HepG2 (cell line): ENCODE data around the gene PREX1. TPM values are rescaled to one million over a fixed set of nuclear protein-coding genes. Genes with fewer than 3 reads are reported as not detected.

Experiments
- ETV5 ChIP-seq: IDR thresholded peaks from 2 replicates; pipeline ENCODE4 v1.6.1; 2018; ENCODE audit warnings: missing biosample characterization, missing genetic modification reagents, inconsistent platforms, borderline replicate concordance
- GABPB1 ChIP-seq: IDR thresholded peaks from 2 replicates; pipeline ENCODE4 v1.6.1; 2016; ENCODE audit warnings: mild to moderate bottlenecking, missing genetic modification reagents, moderate library complexity, missing compliant biosample characterization
- HMG20B ChIP-seq: conservative IDR thresholded peaks from 2 replicates; pipeline ENCODE4 v1.6.1; 2016; ENCODE audit warnings: missing genetic modification reagents, missing compliant biosample characterization
- SETDB1 ChIP-seq: sonication (generic); formaldehyde crosslinking; IDR thresholded peaks from 2 replicates; pipeline ENCODE4 v1.5.1; 2020; ENCODE audit warnings: missing genetic modification reagents, mild to moderate bottlenecking, borderline replicate concordance
- SPEN ChIP-seq: sonication (generic); formaldehyde crosslinking; IDR thresholded peaks from 2 replicates; pipeline ENCODE4 v1.5.1; 2020; ENCODE audit warnings: low read depth, mild to moderate bottlenecking, missing genetic modification reagents
- TAF15 ChIP-seq: fragments of 200-400 bp; formaldehyde crosslinking; IDR thresholded peaks from one replicate; pipeline ENCODE4 v1.6.1; 2018; ENCODE audit warnings: mild to moderate bottlenecking, low read depth, low read length; ENCODE audit not compliant: poor library complexity, severe bottlenecking
- TARDBP ChIP-seq: sonication (generic); formaldehyde crosslinking; IDR thresholded peaks from 2 replicates; pipeline ENCODE4 v1.8.0; 2022; ENCODE audit warnings: mild to moderate bottlenecking, missing genetic modification reagents
- ZFP62 ChIP-seq: sonication (generic); formaldehyde crosslinking; IDR thresholded peaks from 2 replicates; pipeline ENCODE4 v1.4.0; 2020; ENCODE audit warnings: missing genetic modification reagents
- ZNF292 ChIP-seq: sonication (generic); formaldehyde crosslinking; IDR thresholded peaks from 2 replicates; pipeline ENCODE4 v1.8.1; 2022; ENCODE audit warnings: mild to moderate bottlenecking, low read depth, missing genetic modification reagents, borderline replicate concordance
- ZNF333 ChIP-seq: sonication (generic); formaldehyde crosslinking; IDR thresholded peaks from 2 replicates; pipeline ENCODE4 v1.4.0; 2020; ENCODE audit warnings: mild to moderate bottlenecking, missing genetic modification reagents, borderline replicate concordance
- ZNF460 ChIP-seq: sonication (generic); formaldehyde crosslinking; IDR thresholded peaks from 2 replicates; pipeline ENCODE4 v1.5.1; 2020; ENCODE audit warnings: missing genetic modification reagents, mild to moderate bottlenecking, borderline replicate concordance
- ZSCAN29 ChIP-seq: sonication (generic); formaldehyde crosslinking; conservative IDR thresholded peaks from 2 replicates; pipeline ENCODE4 v1.4.0; 2020; ENCODE audit warnings: mild to moderate bottlenecking, missing genetic modification reagents
- polyA plus RNA-seq, 8 experiments: library from polyadenylated mRNA; depleted of rRNA in 3 of 8; stranded (reverse) in 7 of 8; unstranded in 1 of 8; fragments of >200 nt; fragmentation: Illumina TruSeq in 4 of 8; extraction: Trizol in 4 of 8; gene quantifications; 2 replicates each; pipeline versions ENCODE4 v1.2.1 to v1.2.3, GENCODE V29; 2011 to 2016; ENCODE audit warnings: low read depth in 4 of 8, missing spikeins in 1 of 8, mixed read lengths in 1 of 8; ENCODE audit not compliant: insufficient read depth in 1 of 8
- total RNA-seq, 5 experiments: library from RNA; depleted of rRNA; stranded (reverse); fragments of >200 nt; fragmentation: Illumina TruSeq; extraction: Trizol; gene quantifications; 2 replicates each; pipeline ENCODE4 v1.2.3, GENCODE V29; 2016; ENCODE audit warnings: low read depth in 1 of 5
- TF ChIP-seq, protein P1 (sequence below): sonication (generic); formaldehyde crosslinking; IDR thresholded peaks from 2 replicates; pipeline ENCODE4 v1.5.1; 2020; ENCODE audit warnings: missing genetic modification reagents, mild to moderate bottlenecking, borderline replicate concordance
- TF ChIP-seq, protein P2 (sequence below): IDR thresholded peaks from 2 replicates; pipeline ENCODE4 v1.6.1; 2016; ENCODE audit warnings: missing compliant biosample characterization, missing genetic modification reagents, borderline replicate concordance
- TF ChIP-seq, protein P3 (sequence below): sonication (generic); formaldehyde crosslinking; IDR thresholded peaks from 2 replicates; pipeline ENCODE4 v1.4.0; 2020; ENCODE audit warnings: missing genetic modification reagents
- TF ChIP-seq, protein P4 (sequence below): sonication (generic); formaldehyde crosslinking; IDR thresholded peaks from 2 replicates; pipeline ENCODE4 v1.8.1; 2023; ENCODE audit warnings: mild to moderate bottlenecking, missing genetic modification reagents, borderline replicate concordance
- TF ChIP-seq, protein P5 (sequence below): fragments of 450-650 bp; IDR thresholded peaks from 2 replicates; pipeline ENCODE4 v1.6.1; 2016
- TF ChIP-seq, protein P6 (sequence below): IDR thresholded peaks from 2 replicates; pipeline ENCODE4 v1.6.1; 2016; ENCODE audit warnings: low read depth, borderline replicate concordance
- TF ChIP-seq, protein P7 (sequence below): sonication (generic); formaldehyde crosslinking; IDR thresholded peaks from 2 replicates; pipeline ENCODE4 v1.4.0; 2020; ENCODE audit warnings: mild to moderate bottlenecking, missing genetic modification reagents

Gene PREX1
- total and polyA plus RNA-seq, 2 of the 13 experiments (the other 11 are each of a cell fraction or from before 2014, with no cell fraction given), result 0.02 to 0.04 TPM

DNA sequence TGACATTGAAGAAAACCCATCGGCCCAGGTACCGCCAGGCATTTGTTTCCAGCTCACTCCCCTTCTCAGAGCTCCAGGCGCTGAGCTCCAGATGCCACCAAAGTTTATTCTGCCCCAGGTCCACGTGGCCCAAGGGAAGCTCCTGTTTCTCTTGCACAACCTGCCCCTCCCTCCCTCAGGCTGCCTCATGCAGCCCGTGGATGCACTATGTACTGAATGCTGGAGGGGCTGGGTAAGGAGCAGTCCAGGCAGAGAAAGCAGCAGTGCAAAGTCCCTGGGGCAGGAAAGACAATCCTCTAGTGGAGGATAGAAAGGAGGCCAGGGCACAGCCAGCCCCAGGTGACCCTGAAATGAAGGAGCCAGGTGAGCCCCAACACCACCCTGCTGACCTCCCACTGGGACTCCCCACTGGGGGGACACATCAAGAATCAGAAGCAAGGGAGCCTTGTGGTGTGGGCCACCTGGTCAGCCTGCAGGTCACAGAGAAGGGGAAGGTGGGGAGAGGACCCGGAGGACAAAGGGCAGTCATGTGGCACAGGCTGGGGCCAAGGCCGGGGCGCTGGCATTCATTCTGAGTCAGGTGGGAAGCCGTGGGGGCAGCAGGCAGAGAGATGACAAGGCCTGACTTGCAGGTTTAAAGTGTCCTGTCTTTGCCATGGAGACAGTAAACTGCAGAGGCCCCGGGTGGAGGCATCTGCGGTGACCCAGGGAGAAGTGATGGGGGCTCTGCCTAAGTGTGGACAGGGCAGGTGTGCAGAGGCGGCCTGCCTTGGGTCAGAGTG is 230.1 kb downstream of the PREX1 start (continued):
- TF ChIP-seq, protein P1, sequence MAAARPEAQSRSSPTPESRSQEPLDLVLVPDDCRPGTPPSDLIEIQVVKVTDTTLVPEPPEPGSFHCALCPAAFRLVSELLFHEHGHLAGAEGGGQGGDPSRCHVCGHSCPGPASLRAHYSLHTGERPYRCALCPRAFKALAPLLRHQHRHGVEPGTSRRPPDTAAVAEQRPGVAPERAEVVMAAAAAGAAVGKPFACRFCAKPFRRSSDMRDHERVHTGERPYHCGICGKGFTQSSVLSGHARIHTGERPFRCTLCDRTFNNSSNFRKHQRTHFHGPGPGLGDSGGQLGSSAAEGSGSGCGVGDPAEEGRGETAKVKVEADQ, result no peak
- peak; percentile 64; the same call in 1 of the 2 replicates for TF ChIP-seq TARDBP
- TF ChIP-seq SETDB1 (CRISPR knock-in tag), result peak; percentile 15; the same call in 1 of the 2 replicates
- peak; percentile 88; the same call in 1 of the 2 replicates for TF ChIP-seq ZNF292 (CRISPR knock-in tag)
- TF ChIP-seq, protein P2, sequence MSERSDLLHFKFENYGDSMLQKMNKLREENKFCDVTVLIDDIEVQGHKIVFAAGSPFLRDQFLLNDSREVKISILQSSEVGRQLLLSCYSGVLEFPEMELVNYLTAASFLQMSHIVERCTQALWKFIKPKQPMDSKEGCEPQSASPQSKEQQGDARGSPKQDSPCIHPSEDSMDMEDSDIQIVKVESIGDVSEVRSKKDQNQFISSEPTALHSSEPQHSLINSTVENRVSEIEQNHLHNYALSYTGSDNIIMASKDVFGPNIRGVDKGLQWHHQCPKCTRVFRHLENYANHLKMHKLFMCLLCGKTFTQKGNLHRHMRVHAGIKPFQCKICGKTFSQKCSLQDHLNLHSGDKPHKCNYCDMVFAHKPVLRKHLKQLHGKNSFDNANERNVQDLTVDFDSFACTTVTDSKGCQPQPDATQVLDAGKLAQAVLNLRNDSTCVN (CRISPR knock-in tag), result no peak
- TF ChIP-seq ZNF333, result no peak
- TF ChIP-seq, protein P3, sequence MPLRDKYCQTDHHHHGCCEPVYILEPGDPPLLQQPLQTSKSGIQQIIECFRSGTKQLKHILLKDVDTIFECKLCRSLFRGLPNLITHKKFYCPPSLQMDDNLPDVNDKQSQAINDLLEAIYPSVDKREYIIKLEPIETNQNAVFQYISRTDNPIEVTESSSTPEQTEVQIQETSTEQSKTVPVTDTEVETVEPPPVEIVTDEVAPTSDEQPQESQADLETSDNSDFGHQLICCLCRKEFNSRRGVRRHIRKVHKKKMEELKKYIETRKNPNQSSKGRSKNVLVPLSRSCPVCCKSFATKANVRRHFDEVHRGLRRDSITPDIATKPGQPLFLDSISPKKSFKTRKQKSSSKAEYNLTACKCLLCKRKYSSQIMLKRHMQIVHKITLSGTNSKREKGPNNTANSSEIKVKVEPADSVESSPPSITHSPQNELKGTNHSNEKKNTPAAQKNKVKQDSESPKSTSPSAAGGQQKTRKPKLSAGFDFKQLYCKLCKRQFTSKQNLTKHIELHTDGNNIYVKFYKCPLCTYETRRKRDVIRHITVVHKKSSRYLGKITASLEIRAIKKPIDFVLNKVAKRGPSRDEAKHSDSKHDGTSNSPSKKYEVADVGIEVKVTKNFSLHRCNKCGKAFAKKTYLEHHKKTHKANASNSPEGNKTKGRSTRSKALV, result 0 out of 2 replicates have a peak, but pooled peaks have one; percentile 28
- no peak for TF ChIP-seq ZSCAN29 (CRISPR knock-in tag)
- TF ChIP-seq ZNF460 (CRISPR knock-in tag), result no peak
- 0 out of 2 replicates have a peak, but pooled peaks have one; percentile 44 for TF ChIP-seq HMG20B (CRISPR knock-in tag)
- 0 out of 2 replicates have a peak, but pooled peaks have one; percentile 37 for TF ChIP-seq GABPB1 (CRISPR knock-in tag)
- TF ChIP-seq, protein P4, sequence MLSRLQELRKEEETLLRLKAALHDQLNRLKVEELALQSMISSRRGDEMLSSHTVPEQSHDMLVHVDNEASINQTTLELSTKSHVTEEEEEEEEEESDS, result no peak
- peak; percentile 25; the same call in 1 of the 2 replicates for TF ChIP-seq ETV5 (CRISPR knock-in tag)
- TF ChIP-seq TAF15, result no peak
- TF ChIP-seq, protein P5, sequence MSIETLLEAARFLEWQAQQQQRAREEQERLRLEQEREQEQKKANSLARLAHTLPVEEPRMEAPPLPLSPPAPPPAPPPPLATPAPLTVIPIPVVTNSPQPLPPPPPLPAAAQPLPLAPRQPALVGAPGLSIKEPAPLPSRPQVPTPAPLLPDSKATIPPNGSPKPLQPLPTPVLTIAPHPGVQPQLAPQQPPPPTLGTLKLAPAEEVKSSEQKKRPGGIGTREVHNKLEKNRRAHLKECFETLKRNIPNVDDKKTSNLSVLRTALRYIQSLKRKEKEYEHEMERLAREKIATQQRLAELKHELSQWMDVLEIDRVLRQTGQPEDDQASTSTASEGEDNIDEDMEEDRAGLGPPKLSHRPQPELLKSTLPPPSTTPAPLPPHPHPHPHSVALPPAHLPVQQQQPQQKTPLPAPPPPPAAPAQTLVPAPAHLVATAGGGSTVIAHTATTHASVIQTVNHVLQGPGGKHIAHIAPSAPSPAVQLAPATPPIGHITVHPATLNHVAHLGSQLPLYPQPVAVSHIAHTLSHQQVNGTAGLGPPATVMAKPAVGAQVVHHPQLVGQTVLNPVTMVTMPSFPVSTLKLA, result peak; percentile 78
- TF ChIP-seq, protein P6, sequence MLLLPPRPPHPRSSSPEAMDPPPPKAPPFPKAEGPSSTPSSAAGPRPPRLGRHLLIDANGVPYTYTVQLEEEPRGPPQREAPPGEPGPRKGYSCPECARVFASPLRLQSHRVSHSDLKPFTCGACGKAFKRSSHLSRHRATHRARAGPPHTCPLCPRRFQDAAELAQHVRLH (CRISPR knock-in tag), result 0 out of 2 replicates have a peak, but pooled peaks have one; percentile 25
- TF ChIP-seq ZFP62 (CRISPR knock-in tag), result no peak
- TF ChIP-seq SPEN, result no peak
- TF ChIP-seq, protein P7, sequence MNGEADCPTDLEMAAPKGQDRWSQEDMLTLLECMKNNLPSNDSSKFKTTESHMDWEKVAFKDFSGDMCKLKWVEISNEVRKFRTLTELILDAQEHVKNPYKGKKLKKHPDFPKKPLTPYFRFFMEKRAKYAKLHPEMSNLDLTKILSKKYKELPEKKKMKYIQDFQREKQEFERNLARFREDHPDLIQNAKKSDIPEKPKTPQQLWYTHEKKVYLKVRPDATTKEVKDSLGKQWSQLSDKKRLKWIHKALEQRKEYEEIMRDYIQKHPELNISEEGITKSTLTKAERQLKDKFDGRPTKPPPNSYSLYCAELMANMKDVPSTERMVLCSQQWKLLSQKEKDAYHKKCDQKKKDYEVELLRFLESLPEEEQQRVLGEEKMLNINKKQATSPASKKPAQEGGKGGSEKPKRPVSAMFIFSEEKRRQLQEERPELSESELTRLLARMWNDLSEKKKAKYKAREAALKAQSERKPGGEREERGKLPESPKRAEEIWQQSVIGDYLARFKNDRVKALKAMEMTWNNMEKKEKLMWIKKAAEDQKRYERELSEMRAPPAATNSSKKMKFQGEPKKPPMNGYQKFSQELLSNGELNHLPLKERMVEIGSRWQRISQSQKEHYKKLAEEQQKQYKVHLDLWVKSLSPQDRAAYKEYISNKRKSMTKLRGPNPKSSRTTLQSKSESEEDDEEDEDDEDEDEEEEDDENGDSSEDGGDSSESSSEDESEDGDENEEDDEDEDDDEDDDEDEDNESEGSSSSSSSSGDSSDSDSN (CRISPR knock-in tag), result no peak; the same call in 1 of the 2 replicates
